ENCODE results near the gene PABPN1. TPM values are rescaled to one million over a fixed set of nuclear protein-coding genes. Genes with fewer than 3 reads are reported as not detected.

Gene PABPN1
- polyA plus RNA-seq, 3 donors, result 54.4 to 356 (median 64.6) TPM

- Mint-ChIP-seq H3K27ac (no peak overlapping the region), H3K9me3 (peaks cover 0 to 10% (median 0%) of the 10 kb centered on the region in 7 donors), H3K36me3 (peaks cover 0 to 2% of the 10 kb centered on the region in 2 donors), H3K4me1 (peaks cover 2% of the 10 kb centered on the region), H3K4me3 (no peak overlapping the region), H3K27me3 (ENCODE audit: low read depth in 3 of 3) (peaks cover 33 to 45% (median 42%) of the 10 kb centered on the region in 3 donors)
- no peak for DNase-seq
- H3K27me3 ChIP-seq (ENCODE audit: control insufficient read depth in 2 of 2, insufficient read depth in 2 of 2, low read length in 2 of 2), result peaks cover 20 to 45% of the 10 kb centered on the region in 2 donors
- no peaks in the 10 kb centered on the region for H3K36me3 ChIP-seq (replicated peaks in 1 of 2; ENCODE audit: control insufficient read depth in 1 of 2, insufficient read depth in 2 of 2, low read length in 2 of 2)
- no peaks in the 10 kb centered on the region for H3K4me1 ChIP-seq (ENCODE audit: control insufficient read depth in 1 of 2, insufficient read depth in 2 of 2, low read length in 2 of 2)
- no peak overlapping the region for H3K4me2 ChIP-seq (replicated peaks; ENCODE audit: extremely low read depth, low read length, poor library complexity, severe bottlenecking)
- 86% methylated on average over 1 of the region's 3 CpGs for WGBS (ENCODE audit: insufficient coverage)
- intact Hi-C loops (cut with micrococcal nuclease), result no loop called here
- no peak overlapping the region for H2AFZ ChIP-seq (ENCODE audit: insufficient read depth, low read depth, low read length, poor library complexity, severe bottlenecking)
- H3K27ac ChIP-seq (ENCODE audit: low read depth in 1 of 2, low read length in 2 of 2), result no peak overlapping the region
- TF ChIP-seq, protein P1, sequence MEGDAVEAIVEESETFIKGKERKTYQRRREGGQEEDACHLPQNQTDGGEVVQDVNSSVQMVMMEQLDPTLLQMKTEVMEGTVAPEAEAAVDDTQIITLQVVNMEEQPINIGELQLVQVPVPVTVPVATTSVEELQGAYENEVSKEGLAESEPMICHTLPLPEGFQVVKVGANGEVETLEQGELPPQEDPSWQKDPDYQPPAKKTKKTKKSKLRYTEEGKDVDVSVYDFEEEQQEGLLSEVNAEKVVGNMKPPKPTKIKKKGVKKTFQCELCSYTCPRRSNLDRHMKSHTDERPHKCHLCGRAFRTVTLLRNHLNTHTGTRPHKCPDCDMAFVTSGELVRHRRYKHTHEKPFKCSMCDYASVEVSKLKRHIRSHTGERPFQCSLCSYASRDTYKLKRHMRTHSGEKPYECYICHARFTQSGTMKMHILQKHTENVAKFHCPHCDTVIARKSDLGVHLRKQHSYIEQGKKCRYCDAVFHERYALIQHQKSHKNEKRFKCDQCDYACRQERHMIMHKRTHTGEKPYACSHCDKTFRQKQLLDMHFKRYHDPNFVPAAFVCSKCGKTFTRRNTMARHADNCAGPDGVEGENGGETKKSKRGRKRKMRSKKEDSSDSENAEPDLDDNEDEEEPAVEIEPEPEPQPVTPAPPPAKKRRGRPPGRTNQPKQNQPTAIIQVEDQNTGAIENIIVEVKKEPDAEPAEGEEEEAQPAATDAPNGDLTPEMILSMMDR (IDR thresholded peaks at IDR 0.05), result no peak
- H3K4me3 ChIP-seq (replicated peaks in 1 of 3; ENCODE audit: low read depth in 2 of 3, low read length in 3 of 3), result no peak overlapping the region
- no peaks in the 10 kb centered on the region for H3K79me2 ChIP-seq (ENCODE audit: insufficient read depth, low read length)
- H4K20me1 ChIP-seq (ENCODE audit: insufficient read depth, low read length), result no peaks in the 10 kb centered on the region
- no peaks in the 10 kb centered on the region for H3K9me3 ChIP-seq (replicated peaks in 1 of 2; ENCODE audit: control insufficient read depth in 1 of 2, insufficient read depth in 1 of 2, low read length in 2 of 2)
- H3K9ac ChIP-seq (ENCODE audit: insufficient read depth, low read length, poor library complexity, severe bottlenecking), result no peak overlapping the region
Measured at GRCh38 chr14:23362200-23362599, 40.9 kb downstream of the PABPN1 start.

GRCh38 chr14:23364164-23365035 lies 43.1 kb downstream of the PABPN1 start:
- no peaks in the 10 kb centered on the region for H3K36me3 ChIP-seq (replicated peaks in 1 of 2; ENCODE audit: control insufficient read depth in 1 of 2, insufficient read depth in 2 of 2, low read length in 2 of 2)
- no peak overlapping the region for H3K27ac Mint-ChIP-seq
- H3K36me3 Mint-ChIP-seq, result peaks cover 0 to 2% of the 10 kb centered on the region in 2 donors
- DNase-seq, result no peak
- peaks cover 25 to 54% of the 10 kb centered on the region in 2 donors for H3K27me3 ChIP-seq (ENCODE audit: control insufficient read depth in 2 of 2, insufficient read depth in 2 of 2, low read length in 2 of 2)
- no peak overlapping the region for H3K4me3 ChIP-seq (replicated peaks in 1 of 3; ENCODE audit: low read depth in 2 of 3, low read length in 3 of 3)
- TF ChIP-seq, protein P1 (IDR thresholded peaks at IDR 0.05), result no peak
- 33% methylated on average over 16 of the region's 21 CpGs for WGBS (ENCODE audit: insufficient coverage)
- no peaks in the 10 kb centered on the region for H4K20me1 ChIP-seq (ENCODE audit: insufficient read depth, low read length)
- no peaks in the 10 kb centered on the region for H3K9me3 ChIP-seq (replicated peaks in 1 of 2; ENCODE audit: control insufficient read depth in 1 of 2, insufficient read depth in 1 of 2, low read length in 2 of 2)
- H3K9me3 Mint-ChIP-seq, result peaks cover 0 to 10% (median 0%) of the 10 kb centered on the region in 7 donors
- H3K27ac ChIP-seq (ENCODE audit: low read depth in 1 of 2, low read length in 2 of 2), result no peak overlapping the region
- H2AFZ ChIP-seq (ENCODE audit: insufficient read depth, low read depth, low read length, poor library complexity, severe bottlenecking), result no peak overlapping the region
- H3K4me2 ChIP-seq (replicated peaks; ENCODE audit: extremely low read depth, low read length, poor library complexity, severe bottlenecking), result no peak overlapping the region
- H3K9ac ChIP-seq (ENCODE audit: insufficient read depth, low read length, poor library complexity, severe bottlenecking), result no peak overlapping the region
- H3K4me3 Mint-ChIP-seq, result peak overlapping the region in 1 of 2 donors; percentile 79
- peaks cover 43 to 57% (median 50%) of the 10 kb centered on the region in 3 donors for H3K27me3 Mint-ChIP-seq (ENCODE audit: low read depth in 3 of 3)
- H3K4me1 Mint-ChIP-seq, result peaks cover 2% of the 10 kb centered on the region
- intact Hi-C loops (cut with micrococcal nuclease), result no loop called here
- H3K4me1 ChIP-seq (ENCODE audit: control insufficient read depth in 1 of 2, insufficient read depth in 2 of 2, low read length in 2 of 2), result no peaks in the 10 kb centered on the region
- no peaks in the 10 kb centered on the region for H3K79me2 ChIP-seq (ENCODE audit: insufficient read depth, low read length)
